BJ (cell line): Measurements from ENCODE around the gene PPIL3. TPM values are rescaled to one million over a fixed set of nuclear protein-coding genes. Genes with fewer than 3 reads are reported as not detected.
A peak's percentile ranks its signal among the peaks of the same experiment; 100 is the strongest.

Source experiments
- CTCF ChIA-PET: fragments of 350-600 bp; formaldehyde crosslinking; extraction: SDS; loops from one replicate; lab custom pipeline; 2021; ENCODE audit warnings: antibody characterized with exemption, inconsistent platforms; lab: Yijun Ruan, JAX
- POLR2A ChIA-PET: fragments of 300-600 bp; sonication (Branson Sonifier 250); formaldehyde crosslinking; extraction: SDS; loops from one replicate; lab custom pipeline; 2021; ENCODE audit warnings: antibody characterized with exemption; lab: Charles Lee
- DNase-seq: peaks from one replicate; pipeline ENCODE4 v3.0.0-alpha.2; 2011; ENCODE audit warnings: low read depth
- H3K27me3 ChIP-seq: 2 replicates; pipeline ENCODE4 v1.6.0; 2011; ENCODE audit warnings: low read length; ENCODE audit not compliant: control insufficient read depth, insufficient read depth
- H3K36me3 ChIP-seq: 2 replicates; pipeline ENCODE4 v1.5.1; 2011; ENCODE audit warnings: low read length; ENCODE audit not compliant: control insufficient read depth, insufficient read depth
- H3K4me3 ChIP-seq: 2 replicates; pipeline ENCODE4 v1.5.1; 2011; ENCODE audit warnings: low read depth, mild to moderate bottlenecking, control low read depth, low read length
- CTCF ChIP-seq: IDR thresholded peaks from 2 replicates; pipeline ENCODE4 v1.5.1; 2011; ENCODE audit warnings: low read depth, mild to moderate bottlenecking, control low read depth, inconsistent platforms, low read length, moderate library complexity; ENCODE audit not compliant: insufficient read depth
- polyA plus RNA-seq: library from polyadenylated mRNA; depleted of rRNA; stranded (reverse); fragments of >200 nt; gene quantifications from 2 replicates; pipeline ENCODE4 v1.2.3, GENCODE V29; 2011

PPIL3 gene
- polyA plus RNA-seq, 1 experiment: 20.8 TPM

- DNase-seq: no peak
- Histone ChIP-seq H3K36me3 (peaks cover 13% of the 10 kb centered on the region), H3K27me3 (no peaks in the 10 kb centered on the region), H3K4me3 (peak overlapping the region; percentile 4; the same call in 1 of the 2 replicates)
- ChIA-PET CTCF (interaction anchor here (1.2 kb wide), 1 partner anchor 147 kb away, joined by 4 read pairs; no protein-coding TSS in a partner anchor), POLR2A (no interaction called here)
- no peak for TF ChIP-seq CTCF
These were observed 28.6 kb downstream of the PPIL3 start for GRCh38 chr2:200860092-200860795.

- ChIA-PET CTCF (interaction anchor here (0.9 to 1.2 kb wide), 2 partner anchors 15 to 42 kb away, joined by 3 to 4 read pairs; no protein-coding TSS in a partner anchor), POLR2A (no interaction called here)
- DNase-seq: no peak
- TF ChIP-seq CTCF: no peak
- H3K4me3 ChIP-seq: no peak overlapping the region
- peaks cover 24% of the 10 kb centered on the region for H3K36me3 ChIP-seq
- H3K27me3 ChIP-seq: no peaks in the 10 kb centered on the region
These were observed 32.1 kb downstream of the PPIL3 start for GRCh38 chr2:200856806-200857205.

- Histone ChIP-seq H3K36me3 (peaks cover 16% of the 10 kb centered on the region), H3K4me3 (no peak overlapping the region), H3K27me3 (no peaks in the 10 kb centered on the region)
- CTCF ChIA-PET: no interaction called here
- no peak for TF ChIP-seq CTCF
- POLR2A ChIA-PET: no interaction called here
- no peak for DNase-seq
These were observed 36.3 kb downstream of the PPIL3 start for GRCh38 chr2:200852605-200853004.

GRCh38 chr2:200851398-200852248 is 37.3 kb downstream of the PPIL3 start:
- H3K4me3 ChIP-seq: no peak overlapping the region
- ChIA-PET CTCF (no interaction called here), POLR2A (no interaction called here)
- H3K36me3 ChIP-seq: peaks cover 12% of the 10 kb centered on the region
- no peaks in the 10 kb centered on the region for H3K27me3 ChIP-seq
- no peak for DNase-seq
- no peak for TF ChIP-seq CTCF
